IMR-90 (cell line): ENCODE measurements around the gene TMEM184C. TPM values are rescaled to one million over a fixed set of nuclear protein-coding genes. Genes with fewer than 3 reads are reported as not detected.

ENCODE experiments used
- ATAC-seq: fragments of 200-7000 bp; cut with Tn5 transposase; 2 replicates; pipeline ENCODE4 v1.9.1; 2020; ENCODE audit warnings: low read depth, mild to moderate bottlenecking, moderate library complexity
- BruUV-seq: library from RNA; stranded (reverse); fragments of 400-500 nt; replicated peaks from 2 replicates; lab custom pipeline; 2021; lab: Mats Ljungman, UMichigan
- CTCF ChIA-PET: fragments of 300-600 bp; formaldehyde crosslinking; extraction: SDS; loops from one replicate; lab custom pipeline; 2021; ENCODE audit warnings: antibody characterized with exemption; lab: Yijun Ruan, JAX
- POLR2A ChIA-PET: fragments of 300-600 bp; sonication (Branson Sonifier 250); formaldehyde crosslinking; loops from one replicate; lab custom pipeline; 2022; ENCODE audit warnings: antibody characterized with exemption; ENCODE audit not compliant: unreplicated experiment; lab: Charles Lee
- DNase-seq: peaks from one replicate; pipeline ENCODE4 v3.0.0; 2013
- H2AFZ ChIP-seq: replicated peaks from 2 replicates; pipeline ENCODE3; 2013; ENCODE audit warnings: low read length, mild to moderate bottlenecking; ENCODE audit not compliant: poor library complexity
- H2AK5ac ChIP-seq: 2 replicates; pipeline ENCODE4 v1.6.1; 2013; ENCODE audit warnings: low read depth, low read length, inconsistent platforms
- H2AK9ac ChIP-seq: replicated peaks from 2 replicates; pipeline ENCODE3; 2013; ENCODE audit warnings: mild to moderate bottlenecking, low read depth, low read length, moderate library complexity; ENCODE audit not compliant: poor library complexity
- H2BK120ac ChIP-seq: 2 replicates; pipeline ENCODE4 v1.6.1; 2013; ENCODE audit warnings: low read depth, low read length, inconsistent platforms
- H2BK15ac ChIP-seq: 3 replicates; pipeline ENCODE4 v1.6.1; 2013; ENCODE audit warnings: low read depth, low read length, inconsistent platforms
- H2BK20ac ChIP-seq: 2 replicates; pipeline ENCODE4 v1.6.1; 2013; ENCODE audit warnings: low read depth, mild to moderate bottlenecking, inconsistent platforms, low read length, moderate library complexity
- H2BK5ac ChIP-seq: 2 replicates; pipeline ENCODE4 v1.6.1; 2013; ENCODE audit warnings: mild to moderate bottlenecking, low read depth, low read length, inconsistent platforms; ENCODE audit not compliant: poor library complexity, severe bottlenecking
- H3K14ac ChIP-seq: replicated peaks from 2 replicates; pipeline ENCODE4 v1.6.1; 2013; ENCODE audit warnings: low read depth, low read length, inconsistent platforms
- H3K18ac ChIP-seq: 2 replicates; pipeline ENCODE4 v1.6.1; 2013; ENCODE audit warnings: low read depth, low read length, control low read depth
- H3K23ac ChIP-seq: 2 replicates; pipeline ENCODE4 v1.6.1; 2013; ENCODE audit warnings: low read depth, low read length, inconsistent platforms
- H3K27ac ChIP-seq: 2 replicates; pipeline ENCODE4 v1.5.1; 2013; ENCODE audit warnings: mild to moderate bottlenecking, control low read depth, low read length; ENCODE audit not compliant: insufficient read depth
- H3K27me3 ChIP-seq: 2 replicates; pipeline ENCODE4 v1.6.1; 2013; ENCODE audit warnings: low read length; ENCODE audit not compliant: control insufficient read depth, insufficient read depth
- H3K36me3 ChIP-seq: 2 replicates; pipeline ENCODE4 v1.6.1; 2013; ENCODE audit warnings: low read length, mixed read lengths; ENCODE audit not compliant: control insufficient read depth, insufficient read depth
- H3K4ac ChIP-seq: 2 replicates; pipeline ENCODE4 v1.6.1; 2013; ENCODE audit warnings: low read depth, low read length, inconsistent platforms
- H3K4me1 ChIP-seq: 2 replicates; pipeline ENCODE4 v1.6.1; 2013; ENCODE audit warnings: low read length, mixed read lengths; ENCODE audit not compliant: control insufficient read depth, insufficient read depth
- H3K4me2 ChIP-seq: 2 replicates; pipeline ENCODE4 v1.6.1; 2013; ENCODE audit warnings: low read depth, mild to moderate bottlenecking, control low read depth, low read length, moderate library complexity
- H3K4me3 ChIP-seq: 2 replicates; pipeline ENCODE4 v1.5.1; 2013; ENCODE audit warnings: low read depth, mild to moderate bottlenecking, control low read depth, low read length, moderate library complexity; ENCODE audit not compliant: insufficient read depth
- H3K56ac ChIP-seq: 2 replicates; pipeline ENCODE4 v1.6.1; 2013; ENCODE audit warnings: low read length, inconsistent platforms; ENCODE audit not compliant: insufficient read depth; ENCODE audit errors: extremely low read depth
- H3K79me1 ChIP-seq, 2 experiments: 2 replicates each; pipeline ENCODE4 v1.6.1; 2013; ENCODE audit warnings: low read length in 2 of 2, inconsistent platforms in 1 of 2, low read depth in 1 of 2
- H3K9ac ChIP-seq: 2 replicates; pipeline ENCODE4 v1.6.1; 2013; ENCODE audit warnings: low read depth, low read length, control low read depth
- H3K9me1 ChIP-seq: 2 replicates; pipeline ENCODE4 v1.6.1; 2013; ENCODE audit warnings: low read length, inconsistent platforms; ENCODE audit not compliant: insufficient read depth
- H3K9me3 ChIP-seq: 2 replicates; pipeline ENCODE4 v1.6.1; 2013; ENCODE audit warnings: low read length; ENCODE audit not compliant: control insufficient read depth, insufficient read depth
- H4K20me1 ChIP-seq: 2 replicates; pipeline ENCODE4 v1.6.1; 2013; ENCODE audit warnings: low read length, inconsistent platforms; ENCODE audit not compliant: insufficient read depth
- H4K5ac ChIP-seq: 2 replicates; pipeline ENCODE4 v1.6.1; 2013; ENCODE audit warnings: mild to moderate bottlenecking, low read depth, low read length, control low read depth
- H4K8ac ChIP-seq, 2 experiments: 2 replicates each; pipeline ENCODE4 v1.6.1; 2013; ENCODE audit warnings: low read depth in 2 of 2, low read length in 2 of 2, control low read depth in 1 of 2, inconsistent platforms in 1 of 2
- H4K91ac ChIP-seq: 2 replicates; pipeline ENCODE4 v1.6.1; 2013; ENCODE audit warnings: low read depth, low read length, inconsistent platforms; ENCODE audit not compliant: insufficient read depth
- CTCF ChIP-seq: conservative IDR thresholded peaks from 2 replicates; pipeline ENCODE4 v1.5.1; 2012; ENCODE audit warnings: mild to moderate bottlenecking, low read depth, low read length, improper control_type of control experiment
- POLR2A ChIP-seq: IDR thresholded peaks from 2 replicates; pipeline ENCODE4 v1.6.1; 2012; ENCODE audit warnings: mild to moderate bottlenecking, low read depth, low read length
- RAD21 ChIP-seq: IDR thresholded peaks from 2 replicates; pipeline ENCODE4 v1.6.1; 2012; ENCODE audit warnings: low read length, improper control_type of control experiment
- WGBS, 2 experiments: methylation state at CpG; one replicate each; pipeline versions ENCODE4 v1.1.5 to v1.1.7; 2013; ENCODE audit warnings: missing lambda C conversion rate in 2 of 2; ENCODE audit not compliant: insufficient read length in 1 of 2; ENCODE audit errors: extremely low coverage in 2 of 2; 5-methylcytosine and 5-hydroxymethylcytosine counted together
- dilution Hi-C: fragments of 300-500 bp; cut with HindIII; formaldehyde crosslinking; loops from one replicate; pipeline ENCODE4 v1.14.3; 2018; ENCODE audit warnings: low sequenced_read_pairs; ENCODE audit not compliant: unreplicated experiment
- in situ Hi-C: fragments of 300-500 bp; cut with MboI; formaldehyde crosslinking; loops from 3 replicates; pipeline ENCODE4 v1.14.3; 2019; ENCODE audit warnings: low sequenced_read_pairs, inconsistent platforms, mixed read lengths
- intact Hi-C: fragments of 100-400 bp; cut with micrococcal nuclease; formaldehyde crosslinking; loops from 2 replicates; pipeline ENCODE4 v1.10.0; 2022
- polyA plus RNA-seq, 3 experiments: library from polyadenylated mRNA; depleted of rRNA; stranded (reverse); fragments of >200 nt; gene quantifications; 2 replicates each; pipeline ENCODE4 v1.2.3, GENCODE V29; 2012; ENCODE audit warnings: low replicate concordance in 1 of 3
- total RNA-seq: library from RNA; depleted of rRNA; stranded (reverse); fragments of >200 nt; gene quantifications from 2 replicates; pipeline ENCODE4 v1.2.3, GENCODE V29; 2012

Gene TMEM184C
- total and polyA plus RNA-seq, 2 of the 4 experiments (the other 2 are of a cell fraction) = 17.4 to 67.6 TPM

- WGBS, 2 experiments = 80% methylated on average over 1 of the region's 5 CpGs; no CpG with 5 or more reads in 1 of the 2 experiments
These were observed 23.1 kb upstream of the TMEM184C start for GRCh38 chr4:147594107-147594506.

More at GRCh38 chr4:147594107-147594506, 23.1 kb upstream of the TMEM184C start:
- dilution Hi-C loops (no loop called here), in situ Hi-C loops (loop anchor here (5.0 to 25.0 kb wide), 4 partner anchors 437 to 1257 kb away; no protein-coding TSS in a partner anchor), intact Hi-C loops (no loop called here)
- H2BK20ac ChIP-seq = no peak overlapping the region
- no peak overlapping the region for H2AK9ac ChIP-seq
- no peak overlapping the region for H3K56ac ChIP-seq
- H3K27ac ChIP-seq = no peak overlapping the region
- H4K20me1 ChIP-seq = no peaks in the 10 kb centered on the region
- H2BK15ac ChIP-seq = no peak overlapping the region
- H3K79me1 ChIP-seq = peaks cover 0 to 4% of the 10 kb centered on the region in 2 experiments; a peak in 1 of 4 replicates
- no peak overlapping the region for H3K4me2 ChIP-seq
- H3K4me1 ChIP-seq = peaks cover 16% of the 10 kb centered on the region
- no peak overlapping the region for H2BK120ac ChIP-seq
- peaks cover 4% of the 10 kb centered on the region; the same call in 1 of the 2 replicates for H3K9me1 ChIP-seq
- H3K18ac ChIP-seq = no peak overlapping the region
- H4K91ac ChIP-seq = no peak overlapping the region
- TF ChIP-seq CTCF = 0 out of 2 replicates have a peak, but pooled peaks have one; percentile 13
- TF ChIP-seq POLR2A = no peak
- peak; percentile 10; the same call in 1 of the 2 replicates for TF ChIP-seq RAD21
- BruUV-seq = no TSS peak
- CTCF ChIA-PET = no interaction called here
- H3K36me3 ChIP-seq = no peaks in the 10 kb centered on the region
- H3K4me3 ChIP-seq = no peak overlapping the region
- ATAC-seq = no peak
- H3K9me3 ChIP-seq = no peaks in the 10 kb centered on the region
- no peak overlapping the region for H3K23ac ChIP-seq
- POLR2A ChIA-PET = no interaction called here
- no peak overlapping the region for H3K14ac ChIP-seq
- no peak overlapping the region for H3K4ac ChIP-seq
- no peak overlapping the region for H4K5ac ChIP-seq
- H4K8ac ChIP-seq = no peak overlapping the region
- H2BK5ac ChIP-seq = no peak overlapping the region
- H2AK5ac ChIP-seq = no peak overlapping the region
- no peak overlapping the region for H2AFZ ChIP-seq
- no peak overlapping the region for H3K9ac ChIP-seq
- no peak for DNase-seq
- no peaks in the 10 kb centered on the region for H3K27me3 ChIP-seq
